Uterus (tissue), 4 donors: ENCODE data around the gene RTF2. TPM values are rescaled to one million over a fixed set of nuclear protein-coding genes. Genes with fewer than 3 reads are reported as not detected.

Experiments used
- DNase-seq, 2 donors: peaks; one replicate each; pipeline ENCODE4 v3.0.0-alpha.2; 2019 to 2020
- H3K27ac ChIP-seq, 2 donors: fragments of 200-600 bp; sonication (generic); 1 replicate in 1 of 2; 2 replicates in 1 of 2; pipeline ENCODE4 v1.5.1; 2016 to 2018
- H3K27me3 ChIP-seq, 2 donors: fragments of 200-600 bp; sonication (generic); one replicate each; pipeline ENCODE4 v1.5.1; 2018 to 2019; ENCODE audit warnings: control low read depth in 1 of 2
- H3K36me3 ChIP-seq, 2 donors: fragments of 200-600 bp; sonication (generic); one replicate each; pipeline ENCODE4 v1.5.1; 2019; ENCODE audit warnings: control low read depth in 1 of 2
- H3K4me1 ChIP-seq, 2 donors: fragments of 200-600 bp; sonication (generic); one replicate each; pipeline ENCODE4 v1.5.1; 2018 to 2019; ENCODE audit warnings: control low read depth in 1 of 2
- H3K4me3 ChIP-seq, 2 donors: fragments of 200-600 bp; sonication (generic); 1 replicate in 1 of 2; 2 replicates in 1 of 2; pipeline ENCODE4 v1.5.1; 2018 to 2019; ENCODE audit warnings: mild to moderate bottlenecking in 1 of 2
- H3K9me3 ChIP-seq, 2 donors: fragments of 200-600 bp; sonication (generic); one replicate each; pipeline ENCODE4 v1.5.1; 2019; ENCODE audit warnings: control low read depth in 1 of 2
- CTCF ChIP-seq, 4 experiments: fragments of 200-600 bp in 2 of 4; fragments of 450-650 bp in 2 of 4; sonication (generic) in 2 of 4; IDR thresholded peaks; one replicate each; pipeline ENCODE4 v1.5.1; 2016 to 2019; ENCODE audit warnings: antibody characterized with exemption in 4 of 4, mild to moderate bottlenecking in 2 of 4, moderate library complexity in 1 of 4
- POLR2A ChIP-seq, 2 donors: fragments of 450-650 bp; IDR thresholded peaks; one replicate each; pipeline ENCODE4 v1.6.1; 2016; ENCODE audit warnings: antibody characterized with exemption in 2 of 2, mild to moderate bottlenecking in 1 of 2, moderate library complexity in 1 of 2
- intact Hi-C: fragments of 100-400 bp; cut with DNase I; formaldehyde crosslinking; loops from one replicate; pipeline ENCODE4 v1.15.1; 2023; ENCODE audit warnings: low total_unique reads
- total RNA-seq, 4 donors: library from RNA; depleted of rRNA in 3 of 4; stranded (reverse); fragments of >200 nt in 3 of 4; gene quantifications; one replicate each; pipeline versions ENCODE4 v1.1.0 to v1.2.4, GENCODE V29; 2014 to 2023
- donor health status: DM: yes; HTN: yes; CAD: no.

The RTF2 gene
- total RNA-seq, 4 donors from 2014 or later: 27.4 to 86.6 (median 69.6) TPM

DNA sequence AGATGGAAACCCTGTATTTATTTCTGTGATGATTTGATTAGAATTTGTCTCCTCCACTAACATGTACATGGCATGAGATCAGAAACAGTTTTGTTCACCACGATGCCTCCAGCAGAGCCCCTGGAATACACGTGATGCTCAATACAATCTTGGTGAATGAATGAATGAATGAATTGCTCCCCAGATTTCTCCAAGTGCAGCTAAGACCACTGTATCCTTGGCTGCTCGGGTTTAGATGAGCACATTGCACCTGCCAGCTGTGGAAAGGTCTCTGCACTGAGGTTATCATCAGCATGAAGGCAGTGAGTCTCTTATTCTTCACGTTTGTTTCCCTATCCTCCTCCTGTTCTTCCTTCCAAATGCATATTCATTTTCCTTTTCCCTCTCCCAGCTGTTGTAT, 38.5 kb upstream of the RTF2 start:
- H3K27me3 ChIP-seq: no peaks in the 10 kb centered on the region
- H3K36me3 ChIP-seq: no peaks in the 10 kb centered on the region
- TF ChIP-seq POLR2A (IDR thresholded peaks at IDR 0.05) (no peak), CTCF (IDR thresholded peaks at IDR 0.05) (no peak)
- no peaks in the 10 kb centered on the region for H3K4me1 ChIP-seq
- no peak for DNase-seq
- H3K27ac ChIP-seq: no peak overlapping the region
- intact Hi-C loops: no loop called here
- H3K4me3 ChIP-seq: no peak overlapping the region
- no peaks in the 10 kb centered on the region for H3K9me3 ChIP-seq

GRCh38 chr20:56430461-56430860, 38.0 kb upstream of the RTF2 start:
- Histone ChIP-seq H3K4me3 (no peak overlapping the region), H3K36me3 (no peaks in the 10 kb centered on the region), H3K27ac (no peak overlapping the region), H3K9me3 (no peaks in the 10 kb centered on the region), H3K27me3 (no peaks in the 10 kb centered on the region), H3K4me1 (no peaks in the 10 kb centered on the region)
- no peak for DNase-seq
- TF ChIP-seq POLR2A (IDR thresholded peaks at IDR 0.05): no peak
- TF ChIP-seq CTCF (IDR thresholded peaks at IDR 0.05): no peak
- intact Hi-C loops: no loop called here

DNA sequence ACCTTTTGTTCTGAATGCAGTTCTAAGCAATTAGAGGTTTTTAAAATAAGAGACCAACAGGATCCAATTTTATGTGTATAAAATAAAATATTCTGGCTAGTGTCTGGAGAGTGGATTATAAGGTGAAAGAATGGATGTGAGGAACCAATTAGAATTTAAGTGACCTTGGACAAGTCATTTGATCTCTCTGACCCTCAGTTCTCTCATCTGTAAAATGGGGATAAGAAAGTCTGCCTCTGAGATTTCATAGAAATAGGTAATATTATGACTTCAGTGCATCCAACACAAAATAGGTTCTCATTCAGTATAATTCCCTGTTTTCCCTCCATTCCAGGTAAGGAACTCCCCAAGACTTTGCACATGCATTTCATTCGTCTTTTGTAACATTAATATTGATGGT, 37.5 kb upstream of the RTF2 start:
- intact Hi-C loops: no loop called here
- DNase-seq: no peak
- H3K4me1 ChIP-seq: no peaks in the 10 kb centered on the region
- no peaks in the 10 kb centered on the region for H3K27me3 ChIP-seq
- H3K9me3 ChIP-seq: no peaks in the 10 kb centered on the region
- no peaks in the 10 kb centered on the region for H3K36me3 ChIP-seq
- TF ChIP-seq POLR2A (IDR thresholded peaks at IDR 0.05) (no peak), CTCF (IDR thresholded peaks at IDR 0.05) (no peak)
- H3K27ac ChIP-seq: no peak overlapping the region
- no peak overlapping the region for H3K4me3 ChIP-seq

GRCh38 chr20:56431471-56431870, 37.0 kb upstream of the RTF2 start:
- intact Hi-C loops: no loop called here
- no peaks in the 10 kb centered on the region for H3K27me3 ChIP-seq
- H3K4me1 ChIP-seq: no peaks in the 10 kb centered on the region
- H3K4me3 ChIP-seq: no peak overlapping the region
- no peak for TF ChIP-seq POLR2A (IDR thresholded peaks at IDR 0.05)
- TF ChIP-seq CTCF (IDR thresholded peaks at IDR 0.05): no peak
- H3K9me3 ChIP-seq: no peaks in the 10 kb centered on the region
- H3K36me3 ChIP-seq: no peaks in the 10 kb centered on the region
- no peak overlapping the region for H3K27ac ChIP-seq
- DNase-seq: no peak

DNA sequence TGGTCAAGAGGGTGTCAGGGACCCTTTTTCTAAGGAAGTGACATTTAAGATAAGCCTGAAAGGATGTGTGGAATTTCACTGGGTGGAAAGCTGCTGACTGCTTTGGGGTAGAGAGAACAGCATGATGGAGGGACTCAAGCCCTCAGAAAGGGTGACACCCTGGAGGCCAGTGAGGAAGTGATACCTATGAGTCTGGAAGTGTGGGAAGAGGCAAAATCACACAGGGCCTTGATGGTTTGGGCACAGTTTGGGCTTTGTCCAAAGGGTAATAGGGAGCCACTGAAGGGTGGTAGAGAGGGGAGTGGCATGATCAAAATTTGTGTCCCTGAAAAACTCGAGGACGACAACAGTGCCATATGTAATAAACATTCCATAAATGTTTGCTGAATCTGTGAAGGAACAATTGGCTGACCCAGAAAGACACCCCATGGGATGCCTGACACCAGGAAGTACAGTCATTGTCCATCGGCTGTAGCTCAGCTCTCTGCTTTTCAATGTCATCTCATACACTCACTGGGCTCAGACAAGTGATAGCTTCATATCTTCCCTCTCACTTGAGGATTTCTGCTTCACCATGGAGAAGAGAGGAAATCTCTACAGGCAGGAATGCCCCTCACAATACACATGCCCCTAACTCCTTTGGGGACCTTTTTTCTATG, 35.1 kb upstream of the RTF2 start:
- H3K36me3 ChIP-seq: no peaks in the 10 kb centered on the region
- TF ChIP-seq CTCF (IDR thresholded peaks at IDR 0.05) (no peak), POLR2A (IDR thresholded peaks at IDR 0.05) (no peak)
- no peaks in the 10 kb centered on the region for H3K4me1 ChIP-seq
- H3K4me3 ChIP-seq: no peak overlapping the region
- no peaks in the 10 kb centered on the region for H3K9me3 ChIP-seq
- no peaks in the 10 kb centered on the region for H3K27me3 ChIP-seq
- no peak overlapping the region for H3K27ac ChIP-seq
- intact Hi-C loops: no loop called here
- DNase-seq: no peak
